HepG2 (cell line): Measurements from ENCODE around the gene NRP1. TPM values are rescaled to one million over a fixed set of nuclear protein-coding genes. Genes with fewer than 3 reads are reported as not detected.

Experiments used
- CENPT ChIP-seq: sonication (generic); formaldehyde crosslinking; IDR thresholded peaks from 2 replicates; pipeline ENCODE4 v1.8.0; 2022; ENCODE audit warnings: low read depth, mild to moderate bottlenecking, moderate library complexity, missing genetic modification reagents
- FOXA1 ChIP-seq, 2 experiments: fragments of 450-650 bp in 1 of 2; sonication (generic) in 1 of 2; formaldehyde crosslinking in 1 of 2; IDR thresholded peaks; 2 replicates each; pipeline versions ENCODE4 v1.4.0 to v1.6.1; 2016 to 2020; ENCODE audit warnings: missing genetic modification reagents in 1 of 2
- HHEX ChIP-seq: IDR thresholded peaks from 2 replicates; pipeline ENCODE4 v1.6.1; 2016; ENCODE audit warnings: control low read depth
- HOXD1 ChIP-seq: sonication (generic); formaldehyde crosslinking; IDR thresholded peaks from 2 replicates; pipeline ENCODE4 v1.5.0; 2020; ENCODE audit warnings: missing genetic modification reagents
- MED13 ChIP-seq: sonication (generic); formaldehyde crosslinking; IDR thresholded peaks from 2 replicates; pipeline ENCODE4 v1.5.0; 2020; ENCODE audit warnings: missing genetic modification reagents
- NAIF1 ChIP-seq: sonication (generic); formaldehyde crosslinking; IDR thresholded peaks from 2 replicates; pipeline ENCODE4 v1.5.0; 2020; ENCODE audit warnings: mild to moderate bottlenecking, missing genetic modification reagents, borderline replicate concordance
- SOX5 ChIP-seq: IDR thresholded peaks from 2 replicates; pipeline ENCODE4 v1.6.1; 2016; ENCODE audit warnings: borderline replicate concordance
- SOX6 ChIP-seq, 2 experiments: fragments of 450-650 bp in 1 of 2; sonication (generic) in 1 of 2; formaldehyde crosslinking in 1 of 2; IDR thresholded peaks; 2 replicates each; pipeline versions ENCODE4 v1.4.0 to v1.6.1; 2017 to 2020; ENCODE audit warnings: antibody characterized with exemption in 1 of 2, mild to moderate bottlenecking in 1 of 2, missing genetic modification reagents in 1 of 2
- TARDBP ChIP-seq: sonication (generic); formaldehyde crosslinking; IDR thresholded peaks from 2 replicates; pipeline ENCODE4 v1.8.0; 2022; ENCODE audit warnings: mild to moderate bottlenecking, missing genetic modification reagents
- ZFX ChIP-seq: sonication (generic); formaldehyde crosslinking; IDR thresholded peaks from 2 replicates; pipeline ENCODE4 v1.4.0; 2020; ENCODE audit warnings: mild to moderate bottlenecking, low read depth, missing genetic modification reagents, moderate library complexity
- ZNF12 ChIP-seq: sonication (generic); formaldehyde crosslinking; IDR thresholded peaks from 2 replicates; pipeline ENCODE4 v1.5.0; 2020; ENCODE audit warnings: missing genetic modification reagents
- ZNF234 ChIP-seq: sonication (generic); formaldehyde crosslinking; conservative IDR thresholded peaks from 2 replicates; pipeline ENCODE4 v1.5.1; 2020; ENCODE audit warnings: mild to moderate bottlenecking, missing genetic modification reagents
- ZNF703 ChIP-seq: sonication (generic); formaldehyde crosslinking; IDR thresholded peaks from 2 replicates; pipeline ENCODE4 v1.5.1; 2020; ENCODE audit warnings: missing genetic modification reagents, mild to moderate bottlenecking, moderate library complexity, borderline replicate concordance
- ZNF724P ChIP-seq: sonication (generic); formaldehyde crosslinking; IDR thresholded peaks from 2 replicates; pipeline ENCODE4 v1.8.0; 2022; ENCODE audit warnings: missing genetic modification reagents, borderline replicate concordance
- ZNF773 ChIP-seq: sonication (generic); formaldehyde crosslinking; IDR thresholded peaks from 2 replicates; pipeline ENCODE4 v1.4.0; 2020; ENCODE audit warnings: missing genetic modification reagents, borderline replicate concordance
- ZSCAN9 ChIP-seq: IDR thresholded peaks from 2 replicates; pipeline ENCODE4 v1.6.1; 2016; ENCODE audit warnings: borderline replicate concordance
- polyA plus RNA-seq, 8 experiments: library from polyadenylated mRNA; depleted of rRNA in 3 of 8; stranded (reverse) in 7 of 8; unstranded in 1 of 8; fragments of >200 nt; fragmentation: Illumina TruSeq in 4 of 8; extraction: Trizol in 4 of 8; gene quantifications; 2 replicates each; pipeline versions ENCODE4 v1.2.1 to v1.2.3, GENCODE V29; 2011 to 2016; ENCODE audit warnings: low read depth in 4 of 8, missing spikeins in 1 of 8, mixed read lengths in 1 of 8; ENCODE audit not compliant: insufficient read depth in 1 of 8
- total RNA-seq, 5 experiments: library from RNA; depleted of rRNA; stranded (reverse); fragments of >200 nt; fragmentation: Illumina TruSeq; extraction: Trizol; gene quantifications; 2 replicates each; pipeline ENCODE4 v1.2.3, GENCODE V29; 2016; ENCODE audit warnings: low read depth in 1 of 5
- TF ChIP-seq, protein P1 (sequence below): sonication (generic); formaldehyde crosslinking; IDR thresholded peaks from 2 replicates; pipeline ENCODE4 v1.5.1; 2020; ENCODE audit warnings: mild to moderate bottlenecking, missing genetic modification reagents
- TF ChIP-seq, protein P2 (sequence below): sonication (generic); formaldehyde crosslinking; IDR thresholded peaks from 2 replicates; pipeline ENCODE4 v1.4.0; 2020; ENCODE audit warnings: missing genetic modification reagents, borderline replicate concordance
- TF ChIP-seq, protein P3 (sequence below): IDR thresholded peaks from 2 replicates; pipeline ENCODE4 v1.6.1; 2016; ENCODE audit warnings: missing biosample characterization, missing genetic modification reagents, low read depth
- TF ChIP-seq, protein P4 (sequence below): sonication (generic); formaldehyde crosslinking; IDR thresholded peaks from 2 replicates; pipeline ENCODE4 v1.5.0; 2020; ENCODE audit warnings: mild to moderate bottlenecking, missing genetic modification reagents

The NRP1 gene
- total and polyA plus RNA-seq, 2 of the 13 experiments (the other 11 are each of a cell fraction or from before 2014, with no cell fraction given): 5.3 to 5.8 TPM

DNA sequence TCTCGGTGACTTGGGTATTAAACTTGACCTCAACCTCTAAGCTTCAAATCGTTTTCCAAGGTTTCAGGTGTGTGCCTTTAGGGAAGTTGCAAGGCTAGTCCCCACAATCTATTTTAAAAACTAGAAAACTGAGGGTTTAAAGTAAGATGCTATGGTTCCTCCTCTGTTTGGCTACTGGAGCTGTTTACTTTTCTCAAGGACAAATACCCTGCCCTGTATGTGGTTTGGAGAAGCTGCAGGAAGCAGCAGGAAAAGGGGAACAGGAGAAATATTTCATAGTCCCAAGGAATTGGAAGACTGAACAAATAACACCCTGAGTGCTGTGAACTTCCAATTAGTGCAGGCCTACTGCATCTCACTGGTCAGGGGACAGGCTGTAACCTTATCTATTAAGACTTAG lies 135.9 kb downstream of the NRP1 start (continued):
- TF ChIP-seq, protein P1, sequence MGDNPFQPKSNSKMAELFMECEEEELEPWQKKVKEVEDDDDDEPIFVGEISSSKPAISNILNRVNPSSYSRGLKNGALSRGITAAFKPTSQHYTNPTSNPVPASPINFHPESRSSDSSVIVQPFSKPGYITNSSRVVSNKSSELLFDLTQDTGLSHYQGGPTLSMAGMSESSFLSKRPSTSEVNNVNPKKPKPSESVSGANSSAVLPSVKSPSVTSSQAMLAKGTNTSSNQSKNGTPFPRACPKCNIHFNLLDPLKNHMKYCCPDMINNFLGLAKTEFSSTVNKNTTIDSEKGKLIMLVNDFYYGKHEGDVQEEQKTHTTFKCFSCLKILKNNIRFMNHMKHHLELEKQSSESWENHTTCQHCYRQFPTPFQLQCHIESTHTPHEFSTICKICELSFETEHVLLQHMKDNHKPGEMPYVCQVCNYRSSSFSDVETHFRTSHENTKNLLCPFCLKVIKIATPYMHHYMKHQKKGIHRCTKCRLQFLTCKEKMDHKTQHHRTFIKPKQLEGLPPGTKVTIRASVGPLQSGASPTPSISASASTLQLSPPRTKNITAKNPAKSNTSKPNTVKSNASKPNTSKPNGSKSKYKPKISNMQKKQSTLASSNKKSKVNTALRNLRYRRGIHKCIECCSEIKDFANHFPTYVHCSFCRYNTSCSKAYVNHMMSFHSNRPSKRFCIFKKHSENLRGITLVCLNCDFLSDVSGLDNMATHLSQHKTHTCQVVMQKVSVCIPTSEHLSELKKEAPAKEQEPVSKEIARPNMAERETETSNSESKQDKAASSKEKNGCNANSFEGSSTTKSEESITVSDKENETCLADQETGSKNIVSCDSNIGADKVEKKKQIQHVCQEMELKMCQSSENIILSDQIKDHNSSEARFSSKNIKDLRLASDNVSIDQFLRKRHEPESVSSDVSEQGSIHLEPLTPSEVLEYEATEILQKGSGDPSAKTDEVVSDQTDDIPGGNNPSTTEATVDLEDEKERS (CRISPR knock-in tag): 0 out of 2 replicates have a peak, but pooled peaks have one; percentile 37
- no peak for TF ChIP-seq ZNF234 (CRISPR knock-in tag)
- TF ChIP-seq, protein P2, sequence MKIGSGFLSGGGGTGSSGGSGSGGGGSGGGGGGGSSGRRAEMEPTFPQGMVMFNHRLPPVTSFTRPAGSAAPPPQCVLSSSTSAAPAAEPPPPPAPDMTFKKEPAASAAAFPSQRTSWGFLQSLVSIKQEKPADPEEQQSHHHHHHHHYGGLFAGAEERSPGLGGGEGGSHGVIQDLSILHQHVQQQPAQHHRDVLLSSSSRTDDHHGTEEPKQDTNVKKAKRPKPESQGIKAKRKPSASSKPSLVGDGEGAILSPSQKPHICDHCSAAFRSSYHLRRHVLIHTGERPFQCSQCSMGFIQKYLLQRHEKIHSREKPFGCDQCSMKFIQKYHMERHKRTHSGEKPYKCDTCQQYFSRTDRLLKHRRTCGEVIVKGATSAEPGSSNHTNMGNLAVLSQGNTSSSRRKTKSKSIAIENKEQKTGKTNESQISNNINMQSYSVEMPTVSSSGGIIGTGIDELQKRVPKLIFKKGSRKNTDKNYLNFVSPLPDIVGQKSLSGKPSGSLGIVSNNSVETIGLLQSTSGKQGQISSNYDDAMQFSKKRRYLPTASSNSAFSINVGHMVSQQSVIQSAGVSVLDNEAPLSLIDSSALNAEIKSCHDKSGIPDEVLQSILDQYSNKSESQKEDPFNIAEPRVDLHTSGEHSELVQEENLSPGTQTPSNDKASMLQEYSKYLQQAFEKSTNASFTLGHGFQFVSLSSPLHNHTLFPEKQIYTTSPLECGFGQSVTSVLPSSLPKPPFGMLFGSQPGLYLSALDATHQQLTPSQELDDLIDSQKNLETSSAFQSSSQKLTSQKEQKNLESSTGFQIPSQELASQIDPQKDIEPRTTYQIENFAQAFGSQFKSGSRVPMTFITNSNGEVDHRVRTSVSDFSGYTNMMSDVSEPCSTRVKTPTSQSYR (CRISPR knock-in tag): no peak
- 0 out of 2 replicates have a peak, but pooled peaks have one; percentile 24 for TF ChIP-seq ZNF12
- no peak for TF ChIP-seq HOXD1 (CRISPR knock-in tag)
- TF ChIP-seq HHEX (CRISPR knock-in tag): no peak
- TF ChIP-seq, protein P3, sequence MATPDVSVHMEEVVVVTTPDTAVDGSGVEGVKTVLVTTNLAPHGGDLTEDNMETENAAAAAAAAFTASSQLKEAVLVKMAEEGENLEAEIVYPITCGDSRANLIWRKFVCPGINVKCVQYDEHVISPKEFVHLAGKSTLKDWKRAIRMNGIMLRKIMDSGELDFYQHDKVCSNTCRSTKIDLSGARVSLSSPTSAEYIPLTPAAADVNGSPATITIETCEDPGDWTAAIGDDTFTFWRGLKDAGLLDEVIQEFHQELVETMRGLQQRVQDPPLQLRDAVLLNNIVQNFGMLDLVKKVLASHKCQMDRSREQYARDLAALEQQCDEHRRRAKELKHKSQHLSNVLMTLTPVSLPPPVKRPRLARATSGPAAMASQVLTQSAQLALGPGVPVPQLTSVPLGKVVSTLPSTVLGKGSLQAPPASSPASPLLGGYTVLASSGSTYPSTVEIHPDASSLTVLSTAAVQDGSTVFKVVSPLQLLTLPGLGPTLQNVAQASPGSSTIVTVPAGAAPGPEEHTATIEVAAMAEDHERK (CRISPR knock-in tag): no peak
- TF ChIP-seq MED13 (CRISPR knock-in tag): no peak
- TF ChIP-seq SOX6 (IDR thresholded peaks at IDR 0.05): no peak
- TF ChIP-seq SOX6 (CRISPR knock-in tag; IDR thresholded peaks at IDR 0.05): 0 out of 2 replicates have a peak, but pooled peaks have one; percentile 20
- no peak for TF ChIP-seq ZFX (CRISPR knock-in tag)
- no peak for TF ChIP-seq ZNF703 (CRISPR knock-in tag)
- no peak for TF ChIP-seq ZNF773 (CRISPR knock-in tag)
- TF ChIP-seq ZSCAN9: no peak
- 0 out of 2 replicates have a peak, but pooled peaks have one; percentile 26 for TF ChIP-seq SOX5 (CRISPR knock-in tag)
- TF ChIP-seq NAIF1 (CRISPR knock-in tag): no peak
- peak; percentile 34; the same call in 1 of the 2 replicates for TF ChIP-seq TARDBP (CRISPR knock-in tag)
- no peak for TF ChIP-seq FOXA1 (IDR thresholded peaks at IDR 0.05)
- TF ChIP-seq FOXA1 (CRISPR knock-in tag; IDR thresholded peaks at IDR 0.05): peak; percentile 51
- TF ChIP-seq, protein P4, sequence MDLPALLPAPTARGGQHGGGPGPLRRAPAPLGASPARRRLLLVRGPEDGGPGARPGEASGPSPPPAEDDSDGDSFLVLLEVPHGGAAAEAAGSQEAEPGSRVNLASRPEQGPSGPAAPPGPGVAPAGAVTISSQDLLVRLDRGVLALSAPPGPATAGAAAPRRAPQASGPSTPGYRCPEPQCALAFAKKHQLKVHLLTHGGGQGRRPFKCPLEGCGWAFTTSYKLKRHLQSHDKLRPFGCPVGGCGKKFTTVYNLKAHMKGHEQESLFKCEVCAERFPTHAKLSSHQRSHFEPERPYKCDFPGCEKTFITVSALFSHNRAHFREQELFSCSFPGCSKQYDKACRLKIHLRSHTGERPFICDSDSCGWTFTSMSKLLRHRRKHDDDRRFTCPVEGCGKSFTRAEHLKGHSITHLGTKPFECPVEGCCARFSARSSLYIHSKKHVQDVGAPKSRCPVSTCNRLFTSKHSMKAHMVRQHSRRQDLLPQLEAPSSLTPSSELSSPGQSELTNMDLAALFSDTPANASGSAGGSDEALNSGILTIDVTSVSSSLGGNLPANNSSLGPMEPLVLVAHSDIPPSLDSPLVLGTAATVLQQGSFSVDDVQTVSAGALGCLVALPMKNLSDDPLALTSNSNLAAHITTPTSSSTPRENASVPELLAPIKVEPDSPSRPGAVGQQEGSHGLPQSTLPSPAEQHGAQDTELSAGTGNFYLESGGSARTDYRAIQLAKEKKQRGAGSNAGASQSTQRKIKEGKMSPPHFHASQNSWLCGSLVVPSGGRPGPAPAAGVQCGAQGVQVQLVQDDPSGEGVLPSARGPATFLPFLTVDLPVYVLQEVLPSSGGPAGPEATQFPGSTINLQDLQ (CRISPR knock-in tag): no peak
- TF ChIP-seq ZNF724P (CRISPR knock-in tag): no peak
- TF ChIP-seq CENPT (CRISPR knock-in tag): no peak
